Measurements from ENCODE around the gene ENPP5. TPM values are rescaled to one million over a fixed set of nuclear protein-coding genes. Genes with fewer than 3 reads are reported as not detected.
A peak's percentile ranks its signal among the peaks of the same experiment; 100 is the strongest.

ENPP5 gene
- total RNA-seq, 2 experiments from 2014 or later: 0.50 to 1.6 TPM

DNA sequence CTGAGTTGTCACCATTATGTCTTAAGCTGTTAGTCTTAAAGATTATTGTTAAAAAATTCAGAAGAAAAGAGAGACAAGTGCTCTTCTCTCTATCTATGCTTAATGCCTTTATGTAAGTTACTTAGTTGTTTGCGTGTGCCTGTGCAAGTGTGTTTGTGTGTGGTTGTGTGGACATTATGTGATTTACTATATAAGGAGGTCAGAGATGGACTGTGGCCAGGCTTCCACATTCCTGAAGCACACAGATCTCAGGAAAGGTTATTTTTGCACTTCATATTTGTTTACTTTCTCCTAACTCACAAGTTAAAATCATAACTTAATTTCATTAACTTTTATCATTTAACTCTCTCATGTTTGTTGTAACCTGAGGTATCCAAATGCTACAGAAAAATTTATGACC, 26.5 kb downstream of the ENPP5 start:
- ChIA-PET CTCF (ENCODE audit: unreplicated experiment) (no interaction called here), POLR2A (interaction anchor here (0.6 kb wide), 1 partner anchor 9 kb away, joined by 3 read pairs; no protein-coding TSS in a partner anchor)
- no TSS peak for BruUV-seq (replicated peaks)
- Histone ChIP-seq H3K4me3 (ENCODE audit: low read depth, low read length, poor library complexity, severe bottlenecking) (no peak overlapping the region), H4K20me1 (ENCODE audit: insufficient read depth, low read length) (no peaks in the 10 kb centered on the region; the same call in 1 of the 2 replicates), H3K36me3 (ENCODE audit: insufficient read depth, low read length) (peaks cover 15% of the 10 kb centered on the region), H2AFZ (ENCODE audit: low read length) (no peak overlapping the region), H3K4me2 (ENCODE audit: low read length) (no peak overlapping the region), H3K79me2 (ENCODE audit: insufficient read depth, low read depth, low read length) (peaks cover 4% of the 10 kb centered on the region; the same call in 1 of the 2 replicates), H3K4me1 (ENCODE audit: insufficient read depth, low read length, poor library complexity, severe bottlenecking) (no peaks in the 10 kb centered on the region), H3K27ac (ENCODE audit: low read depth, low read length, poor library complexity, severe bottlenecking) (no peak overlapping the region), H3K9me2 (ENCODE audit: insufficient read depth, low read length) (no peaks in the 10 kb centered on the region), H3K9me3 (ENCODE audit: low read length) (no peaks in the 10 kb centered on the region)
- TF ChIP-seq, protein P1, sequence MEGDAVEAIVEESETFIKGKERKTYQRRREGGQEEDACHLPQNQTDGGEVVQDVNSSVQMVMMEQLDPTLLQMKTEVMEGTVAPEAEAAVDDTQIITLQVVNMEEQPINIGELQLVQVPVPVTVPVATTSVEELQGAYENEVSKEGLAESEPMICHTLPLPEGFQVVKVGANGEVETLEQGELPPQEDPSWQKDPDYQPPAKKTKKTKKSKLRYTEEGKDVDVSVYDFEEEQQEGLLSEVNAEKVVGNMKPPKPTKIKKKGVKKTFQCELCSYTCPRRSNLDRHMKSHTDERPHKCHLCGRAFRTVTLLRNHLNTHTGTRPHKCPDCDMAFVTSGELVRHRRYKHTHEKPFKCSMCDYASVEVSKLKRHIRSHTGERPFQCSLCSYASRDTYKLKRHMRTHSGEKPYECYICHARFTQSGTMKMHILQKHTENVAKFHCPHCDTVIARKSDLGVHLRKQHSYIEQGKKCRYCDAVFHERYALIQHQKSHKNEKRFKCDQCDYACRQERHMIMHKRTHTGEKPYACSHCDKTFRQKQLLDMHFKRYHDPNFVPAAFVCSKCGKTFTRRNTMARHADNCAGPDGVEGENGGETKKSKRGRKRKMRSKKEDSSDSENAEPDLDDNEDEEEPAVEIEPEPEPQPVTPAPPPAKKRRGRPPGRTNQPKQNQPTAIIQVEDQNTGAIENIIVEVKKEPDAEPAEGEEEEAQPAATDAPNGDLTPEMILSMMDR (conservative IDR thresholded peaks at IDR 0.05; ENCODE audit: low read length): no peak
- no peak for TF ChIP-seq EZH2phosphoT487 (IDR thresholded peaks at IDR 0.05; ENCODE audit: borderline replicate concordance, low read depth, low read length)
- no peak for DNase-seq (ENCODE audit: low spot score)
- intact Hi-C loops (cut with micrococcal nuclease; ENCODE audit: unreplicated experiment): no loop called here

DNA sequence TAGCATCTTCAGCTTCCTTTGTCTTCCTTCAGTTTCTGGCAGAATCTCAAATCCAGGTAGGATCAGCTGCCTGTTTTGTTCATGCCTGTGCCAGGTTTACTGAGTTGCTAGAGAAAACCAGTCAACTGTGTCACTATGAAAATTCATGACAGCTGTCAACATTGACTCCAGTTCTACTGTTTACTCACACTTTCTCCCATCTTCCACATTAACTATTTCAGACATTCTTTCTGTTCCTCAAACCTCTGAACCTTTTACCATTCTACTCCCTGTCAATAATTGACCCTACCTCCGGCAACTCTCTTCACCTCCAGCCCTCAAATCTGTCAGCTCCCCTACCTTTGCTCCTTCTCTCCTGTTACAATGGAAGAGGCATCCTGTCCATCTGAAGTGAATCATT, 32.5 kb downstream of the ENPP5 start:
- H3K4me3 ChIP-seq (ENCODE audit: low read depth, low read length, poor library complexity, severe bottlenecking): no peak overlapping the region
- no peaks in the 10 kb centered on the region for H3K9me2 ChIP-seq (ENCODE audit: insufficient read depth, low read length)
- peak overlapping the region; percentile 38 for H3K4me2 ChIP-seq (ENCODE audit: low read length)
- peaks cover 21% of the 10 kb centered on the region for H3K4me1 ChIP-seq (ENCODE audit: insufficient read depth, low read length, poor library complexity, severe bottlenecking)
- no peaks in the 10 kb centered on the region for H3K9me3 ChIP-seq (ENCODE audit: low read length)
- CTCF ChIA-PET (ENCODE audit: unreplicated experiment): no interaction called here
- H3K36me3 ChIP-seq (ENCODE audit: insufficient read depth, low read length): peaks cover 9% of the 10 kb centered on the region
- POLR2A ChIA-PET: interaction anchor here (1.8 to 2.9 kb wide), 2 partner anchors 9 to 12 kb away, joined by 5 to 16 read pairs; partner anchors contain the start of gene ENPP4
- H3K27ac ChIP-seq (ENCODE audit: low read depth, low read length, poor library complexity, severe bottlenecking): no peak overlapping the region
- DNase-seq (ENCODE audit: low spot score): peak; percentile 7
- BruUV-seq (replicated peaks): no TSS peak
- no peak for TF ChIP-seq EZH2phosphoT487 (IDR thresholded peaks at IDR 0.05; ENCODE audit: borderline replicate concordance, low read depth, low read length)
- TF ChIP-seq, protein P1 (conservative IDR thresholded peaks at IDR 0.05; ENCODE audit: low read length): no peak
- H2AFZ ChIP-seq (ENCODE audit: low read length): no peak overlapping the region
- intact Hi-C loops (cut with micrococcal nuclease; ENCODE audit: unreplicated experiment): loop anchor here (10.0 kb wide), 1 partner anchor 517 kb away; the partner anchor contains the start of genes CYP39A1 and SLC25A27
- peaks cover 9% of the 10 kb centered on the region for H4K20me1 ChIP-seq (ENCODE audit: insufficient read depth, low read length)
- H3K79me2 ChIP-seq (ENCODE audit: insufficient read depth, low read depth, low read length): peaks cover 60% of the 10 kb centered on the region

DNA sequence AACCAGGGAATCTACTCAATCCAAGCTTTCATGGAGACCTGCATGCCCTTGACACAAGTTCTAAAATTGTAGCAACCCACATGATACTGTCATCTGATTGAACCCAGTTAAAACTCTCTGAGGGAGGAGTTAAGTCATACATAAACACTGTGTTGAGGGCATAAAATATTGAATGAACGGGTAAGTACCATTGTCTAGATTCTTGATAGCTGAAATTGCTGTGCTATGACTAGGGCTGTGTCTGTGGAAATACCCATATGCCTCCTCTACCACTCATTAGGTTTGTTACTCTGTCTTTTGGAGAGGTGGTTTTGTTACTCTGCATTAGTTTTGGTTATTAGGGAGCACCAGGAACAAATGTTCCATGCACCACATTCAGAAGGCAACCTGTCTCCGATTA, 33.4 kb downstream of the ENPP5 start:
- Histone ChIP-seq H3K79me2 (ENCODE audit: insufficient read depth, low read depth, low read length) (peaks cover 64% of the 10 kb centered on the region), H3K4me3 (ENCODE audit: low read depth, low read length, poor library complexity, severe bottlenecking) (no peak overlapping the region), H3K4me1 (ENCODE audit: insufficient read depth, low read length, poor library complexity, severe bottlenecking) (peaks cover 21% of the 10 kb centered on the region), H3K9me3 (ENCODE audit: low read length) (no peaks in the 10 kb centered on the region), H3K9me2 (ENCODE audit: insufficient read depth, low read length) (no peaks in the 10 kb centered on the region), H2AFZ (ENCODE audit: low read length) (no peak overlapping the region), H3K4me2 (ENCODE audit: low read length) (peak overlapping the region; percentile 38; the same call in 1 of the 2 replicates), H4K20me1 (ENCODE audit: insufficient read depth, low read length) (peaks cover 9% of the 10 kb centered on the region), H3K27ac (ENCODE audit: low read depth, low read length, poor library complexity, severe bottlenecking) (no peak overlapping the region), H3K36me3 (ENCODE audit: insufficient read depth, low read length) (peaks cover 3% of the 10 kb centered on the region; the same call in 1 of the 2 replicates)
- ChIA-PET POLR2A (interaction anchor here (2.9 kb wide), 1 partner anchor 8 kb away, joined by 16 read pairs; the partner anchor contains the start of gene ENPP4), CTCF (ENCODE audit: unreplicated experiment) (no interaction called here)
- intact Hi-C loops (cut with micrococcal nuclease; ENCODE audit: unreplicated experiment): loop anchor here (10.0 kb wide), 1 partner anchor 517 kb away; the partner anchor contains the start of genes CYP39A1 and SLC25A27
- TF ChIP-seq EZH2phosphoT487 (IDR thresholded peaks at IDR 0.05; ENCODE audit: borderline replicate concordance, low read depth, low read length): no peak
- TF ChIP-seq, protein P1 (conservative IDR thresholded peaks at IDR 0.05; ENCODE audit: low read length): no peak
- DNase-seq (ENCODE audit: low spot score): no peak
- no TSS peak for BruUV-seq (replicated peaks)
